ENCODE results near the gene SLC26A4.
A peak's percentile ranks its signal among the peaks of the same experiment; 100 is the strongest.

Gene SLC26A4

GRCh38 chr7:107661865-107662379, 1.3 kb downstream of the SLC26A4 start:
- H3K9ac ChIP-seq (ENCODE audit: low read depth, low read length), result no peak overlapping the region
- peaks cover 81% of the 10 kb centered on the region for H3K27me3 ChIP-seq (ENCODE audit: insufficient read depth, low read length)
- no peaks in the 10 kb centered on the region for H3K9me3 ChIP-seq (ENCODE audit: insufficient read depth, low read depth, low read length)

DNA sequence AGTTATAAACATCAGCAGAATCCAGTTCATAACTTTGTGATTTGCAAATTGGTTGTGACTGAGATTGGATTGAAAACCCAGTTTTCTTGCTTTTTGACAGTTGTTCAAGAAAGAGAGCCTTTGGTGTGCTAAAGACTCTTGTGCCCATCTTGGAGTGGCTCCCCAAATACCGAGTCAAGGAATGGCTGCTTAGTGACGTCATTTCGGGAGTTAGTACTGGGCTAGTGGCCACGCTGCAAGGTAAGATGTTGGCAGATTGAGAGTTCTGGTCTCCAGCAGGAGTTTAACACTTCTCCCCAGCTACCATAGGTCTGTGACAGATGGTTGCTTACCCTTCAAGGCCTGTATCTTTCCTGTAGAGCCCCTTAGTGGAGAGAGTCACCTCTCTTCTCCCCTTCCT, 2.6 kb downstream of the SLC26A4 start:
- no peak overlapping the region for H3K9ac ChIP-seq (ENCODE audit: low read depth, low read length)
- no peaks in the 10 kb centered on the region for H3K36me3 ChIP-seq (ENCODE audit: insufficient read depth, low read depth, low read length)
- H3K9me3 ChIP-seq (ENCODE audit: insufficient read depth, low read depth, low read length), result no peaks in the 10 kb centered on the region
- no peak overlapping the region for H3K4me3 ChIP-seq (ENCODE audit: low read length)
- H3K27ac ChIP-seq (ENCODE audit: low read length), result no peak overlapping the region
- H3K27me3 ChIP-seq (ENCODE audit: insufficient read depth, low read length), result peaks cover 75% of the 10 kb centered on the region
- no peaks in the 10 kb centered on the region for H3K4me1 ChIP-seq (ENCODE audit: insufficient read depth, low read length)

More at GRCh38 chr7:107661865-107662379, 1.3 kb downstream of the SLC26A4 start:
- H3K36me3 ChIP-seq (ENCODE audit: insufficient read depth, low read depth, low read length), result no peaks in the 10 kb centered on the region
- no peaks in the 10 kb centered on the region for H3K4me1 ChIP-seq (ENCODE audit: insufficient read depth, low read length)
- H3K27ac ChIP-seq (ENCODE audit: low read length), result no peak overlapping the region
- H3K4me3 ChIP-seq (ENCODE audit: low read length), result peak overlapping the region; percentile 68

- Histone ChIP-seq H3K27me3 (ENCODE audit: insufficient read depth, low read length) (peaks cover 39% of the 10 kb centered on the region), H3K27ac (ENCODE audit: low read length) (no peak overlapping the region), H3K36me3 (ENCODE audit: insufficient read depth, low read depth, low read length) (no peaks in the 10 kb centered on the region), H3K4me1 (ENCODE audit: insufficient read depth, low read length) (no peaks in the 10 kb centered on the region), H3K4me3 (ENCODE audit: low read length) (no peak overlapping the region), H3K9me3 (ENCODE audit: insufficient read depth, low read depth, low read length) (no peaks in the 10 kb centered on the region), H3K9ac (ENCODE audit: low read depth, low read length) (no peak overlapping the region)
Observed at GRCh38 chr7:107666790-107667189, 6.2 kb downstream of the SLC26A4 start.

- no peaks in the 10 kb centered on the region for H3K9me3 ChIP-seq (ENCODE audit: insufficient read depth, low read depth, low read length)
- H3K27ac ChIP-seq (ENCODE audit: low read length), result no peak overlapping the region
- no peaks in the 10 kb centered on the region for H3K4me1 ChIP-seq (ENCODE audit: insufficient read depth, low read length)
Observed at GRCh38 chr7:107667341-107667740, 6.7 kb downstream of the SLC26A4 start.

GRCh38 chr7:107668296-107668695, 7.7 kb downstream of the SLC26A4 start:
- Histone ChIP-seq H3K27ac (ENCODE audit: low read length) (no peak overlapping the region), H3K9me3 (ENCODE audit: insufficient read depth, low read depth, low read length) (no peaks in the 10 kb centered on the region), H3K36me3 (ENCODE audit: insufficient read depth, low read depth, low read length) (no peaks in the 10 kb centered on the region), H3K9ac (ENCODE audit: low read depth, low read length) (no peak overlapping the region), H3K4me1 (ENCODE audit: insufficient read depth, low read length) (no peaks in the 10 kb centered on the region), H3K4me3 (ENCODE audit: low read length) (no peak overlapping the region), H3K27me3 (ENCODE audit: insufficient read depth, low read length) (peaks cover 24% of the 10 kb centered on the region)

More at GRCh38 chr7:107667341-107667740, 6.7 kb downstream of the SLC26A4 start:
- Histone ChIP-seq H3K36me3 (ENCODE audit: insufficient read depth, low read depth, low read length) (no peaks in the 10 kb centered on the region), H3K9ac (ENCODE audit: low read depth, low read length) (no peak overlapping the region), H3K27me3 (ENCODE audit: insufficient read depth, low read length) (peaks cover 34% of the 10 kb centered on the region), H3K4me3 (ENCODE audit: low read length) (no peak overlapping the region)

- Histone ChIP-seq H3K4me3 (ENCODE audit: low read length) (no peak overlapping the region), H3K27ac (ENCODE audit: low read length) (no peak overlapping the region)
Observed at GRCh38 chr7:107672183-107672582, 11.6 kb downstream of the SLC26A4 start.

GRCh38 chr7:107676249-107676648, 15.6 kb downstream of the SLC26A4 start:
- no peak overlapping the region for H3K9ac ChIP-seq (ENCODE audit: low read depth, low read length)
- H3K36me3 ChIP-seq (ENCODE audit: insufficient read depth, low read depth, low read length), result no peaks in the 10 kb centered on the region
- no peaks in the 10 kb centered on the region for H3K4me1 ChIP-seq (ENCODE audit: insufficient read depth, low read length)
- no peaks in the 10 kb centered on the region for H3K9me3 ChIP-seq (ENCODE audit: insufficient read depth, low read depth, low read length)
- no peak overlapping the region for H3K27ac ChIP-seq (ENCODE audit: low read length)
- no peaks in the 10 kb centered on the region for H3K27me3 ChIP-seq (ENCODE audit: insufficient read depth, low read length)
- H3K4me3 ChIP-seq (ENCODE audit: low read length), result no peak overlapping the region

More at GRCh38 chr7:107672183-107672582, 11.6 kb downstream of the SLC26A4 start:
- Histone ChIP-seq H3K9me3 (ENCODE audit: insufficient read depth, low read depth, low read length) (no peaks in the 10 kb centered on the region), H3K36me3 (ENCODE audit: insufficient read depth, low read depth, low read length) (no peaks in the 10 kb centered on the region), H3K4me1 (ENCODE audit: insufficient read depth, low read length) (no peaks in the 10 kb centered on the region), H3K27me3 (ENCODE audit: insufficient read depth, low read length) (no peaks in the 10 kb centered on the region), H3K9ac (ENCODE audit: low read depth, low read length) (no peak overlapping the region)

DNA sequence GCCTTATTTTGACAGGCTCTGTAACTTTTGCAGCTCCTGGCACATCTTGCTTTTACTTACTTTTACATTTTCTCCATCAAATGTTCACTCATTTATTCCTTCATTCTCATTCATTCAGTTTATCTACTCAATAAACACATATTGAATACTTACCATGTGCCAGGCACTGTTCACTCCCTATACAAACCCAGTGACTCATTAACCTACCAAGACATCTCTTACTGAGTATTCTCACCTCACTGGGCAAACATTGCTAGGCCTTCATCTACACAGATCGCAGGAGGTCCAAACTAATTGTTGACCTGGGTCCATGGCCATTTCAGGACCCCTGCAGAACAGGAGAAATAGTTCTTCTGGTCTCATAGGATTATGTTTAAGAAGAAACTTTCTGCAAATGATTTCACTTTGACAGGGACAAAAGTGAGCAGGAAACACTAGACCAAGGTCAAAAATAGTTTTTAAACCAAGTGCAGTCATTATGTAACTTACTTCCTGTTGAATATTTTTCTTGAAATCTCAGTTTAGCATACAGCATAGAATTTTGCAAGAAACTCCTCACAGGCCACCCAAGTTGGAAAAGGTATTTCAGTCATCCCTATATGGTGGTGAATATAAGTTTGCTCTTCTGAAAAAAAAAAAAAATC, 17.6 kb downstream of the SLC26A4 start:
- Histone ChIP-seq H3K9ac (ENCODE audit: low read depth, low read length) (no peak overlapping the region), H3K27ac (ENCODE audit: low read length) (no peak overlapping the region), H3K9me3 (ENCODE audit: insufficient read depth, low read depth, low read length) (no peaks in the 10 kb centered on the region), H3K4me1 (ENCODE audit: insufficient read depth, low read length) (no peaks in the 10 kb centered on the region), H3K4me3 (ENCODE audit: low read length) (no peak overlapping the region), H3K27me3 (ENCODE audit: insufficient read depth, low read length) (no peaks in the 10 kb centered on the region), H3K36me3 (ENCODE audit: insufficient read depth, low read depth, low read length) (no peaks in the 10 kb centered on the region)

- Histone ChIP-seq H3K4me3 (ENCODE audit: low read length) (no peak overlapping the region), H3K27me3 (ENCODE audit: insufficient read depth, low read length) (no peaks in the 10 kb centered on the region), H3K4me1 (ENCODE audit: insufficient read depth, low read length) (no peaks in the 10 kb centered on the region), H3K9me3 (ENCODE audit: insufficient read depth, low read depth, low read length) (no peaks in the 10 kb centered on the region), H3K27ac (ENCODE audit: low read length) (no peak overlapping the region), H3K36me3 (ENCODE audit: insufficient read depth, low read depth, low read length) (no peaks in the 10 kb centered on the region), H3K9ac (ENCODE audit: low read depth, low read length) (no peak overlapping the region)
Observed at GRCh38 chr7:107680478-107680877, 19.9 kb downstream of the SLC26A4 start.

DNA sequence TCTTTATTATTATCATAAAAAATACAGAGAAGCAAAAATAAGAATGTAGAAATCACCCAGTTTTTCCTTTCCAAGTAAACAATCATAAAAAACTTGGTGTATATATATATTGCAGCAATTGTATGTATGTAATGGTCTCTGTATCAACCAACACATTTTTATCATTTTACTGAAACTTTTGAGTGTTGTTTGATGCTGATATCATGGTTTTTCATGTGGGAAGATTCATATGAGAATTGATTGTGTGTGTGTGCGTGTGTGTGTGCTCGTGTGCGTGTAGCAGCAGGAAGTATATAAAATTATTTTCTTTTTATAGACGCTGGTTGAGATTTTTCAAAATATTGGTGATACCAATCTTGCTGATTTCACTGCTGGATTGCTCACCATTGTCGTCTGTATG, 22.3 kb downstream of the SLC26A4 start:
- H3K36me3 ChIP-seq (ENCODE audit: insufficient read depth, low read depth, low read length), result no peaks in the 10 kb centered on the region
- H3K27ac ChIP-seq (ENCODE audit: low read length), result no peak overlapping the region

DNA sequence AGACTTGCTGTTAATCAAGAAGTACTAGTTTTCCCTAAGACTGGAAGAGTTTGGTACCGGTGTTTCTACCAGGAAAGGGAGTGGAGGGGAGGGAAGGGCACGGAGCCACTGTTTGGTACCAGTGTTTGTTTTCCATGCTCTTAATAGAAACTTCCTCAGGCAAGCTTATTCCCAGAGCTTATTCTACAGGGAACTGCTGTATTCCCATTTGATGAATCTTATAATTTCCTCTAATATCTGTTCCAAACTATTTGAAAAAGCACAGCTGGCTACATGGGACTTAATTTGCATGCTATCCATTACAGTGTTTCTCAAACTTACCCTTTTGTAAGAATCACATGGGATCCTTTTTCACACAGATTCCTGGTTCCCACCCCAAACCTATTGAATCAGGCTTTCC, 23.7 kb downstream of the SLC26A4 start:
- Histone ChIP-seq H3K9me3 (ENCODE audit: insufficient read depth, low read depth, low read length) (no peaks in the 10 kb centered on the region), H3K27me3 (ENCODE audit: insufficient read depth, low read length) (no peaks in the 10 kb centered on the region), H3K4me1 (ENCODE audit: insufficient read depth, low read length) (no peaks in the 10 kb centered on the region), H3K27ac (ENCODE audit: low read length) (no peak overlapping the region), H3K9ac (ENCODE audit: low read depth, low read length) (no peak overlapping the region), H3K4me3 (ENCODE audit: low read length) (no peak overlapping the region), H3K36me3 (ENCODE audit: insufficient read depth, low read depth, low read length) (no peaks in the 10 kb centered on the region)

More for the DNA sequence above, 22.3 kb downstream of the SLC26A4 start:
- H3K4me3 ChIP-seq (ENCODE audit: low read length), result no peak overlapping the region
- no peak overlapping the region for H3K9ac ChIP-seq (ENCODE audit: low read depth, low read length)
- no peaks in the 10 kb centered on the region for H3K4me1 ChIP-seq (ENCODE audit: insufficient read depth, low read length)
- no peaks in the 10 kb centered on the region for H3K27me3 ChIP-seq (ENCODE audit: insufficient read depth, low read length)
- H3K9me3 ChIP-seq (ENCODE audit: insufficient read depth, low read depth, low read length), result no peaks in the 10 kb centered on the region

DNA sequence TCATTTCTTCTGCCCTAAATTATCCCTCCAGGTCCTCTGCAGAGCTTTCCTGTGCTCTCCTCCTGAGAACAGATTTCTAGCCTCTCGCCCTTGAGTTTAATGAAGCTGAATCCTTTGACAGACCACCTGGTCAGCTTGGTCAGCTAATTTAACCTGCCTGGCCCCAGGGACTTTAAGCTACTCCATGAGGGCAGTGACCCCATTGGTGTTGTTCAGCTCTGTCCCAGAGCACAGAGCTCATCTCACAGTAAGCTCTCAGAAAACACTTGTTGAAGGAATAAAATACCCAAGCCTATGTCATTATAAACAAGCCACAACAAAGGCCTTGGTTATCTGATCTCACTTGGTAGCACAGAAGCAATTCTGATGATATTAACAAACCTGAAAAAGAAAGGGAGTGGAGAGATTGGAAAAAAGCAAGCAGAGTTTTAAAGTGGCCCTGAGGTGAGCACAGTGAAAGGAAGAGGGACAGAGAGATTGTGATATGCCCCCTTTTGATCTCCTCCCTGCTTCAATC, 24.4 kb downstream of the SLC26A4 start:
- Histone ChIP-seq H3K27me3 (ENCODE audit: insufficient read depth, low read length) (no peaks in the 10 kb centered on the region), H3K9me3 (ENCODE audit: insufficient read depth, low read depth, low read length) (no peaks in the 10 kb centered on the region), H3K27ac (ENCODE audit: low read length) (no peak overlapping the region), H3K4me1 (ENCODE audit: insufficient read depth, low read length) (no peaks in the 10 kb centered on the region), H3K4me3 (ENCODE audit: low read length) (no peak overlapping the region), H3K36me3 (ENCODE audit: insufficient read depth, low read depth, low read length) (no peaks in the 10 kb centered on the region), H3K9ac (ENCODE audit: low read depth, low read length) (no peak overlapping the region)
